Colon (tissue), 2 donors: ENCODE results near the gene AGBL3.
A peak's percentile ranks its signal among the peaks of the same experiment; 100 is the strongest.

ENCODE experiments used
- FAIRE-seq: peaks from 2 replicates; lab custom pipeline; 2012; peaks lifted over from hg19 to GRCh38; lab: Jason Lieb, UNC
- donor health status: control.
- donor health status: control.

Gene AGBL3

GRCh38 chr7:135147899-135148721 is 161.8 kb downstream of the AGBL3 start, which contains the start of gene TMEM140:
TSS of gene TMEM140 (plus strand) at chr7:135148072. CDS start at chr7:135164442, 16,370 bp downstream.
- peak; percentile 82 for FAIRE-seq

GRCh38 chr7:135150072-135150782 is 163.9 kb downstream of the AGBL3 start:
- FAIRE-seq, result no peak

GRCh38 chr7:135151132-135151531 is 164.8 kb downstream of the AGBL3 start:
- no peak for FAIRE-seq

GRCh38 chr7:135151533-135151932 is 165.2 kb downstream of the AGBL3 start:
- no peak for FAIRE-seq

DNA sequence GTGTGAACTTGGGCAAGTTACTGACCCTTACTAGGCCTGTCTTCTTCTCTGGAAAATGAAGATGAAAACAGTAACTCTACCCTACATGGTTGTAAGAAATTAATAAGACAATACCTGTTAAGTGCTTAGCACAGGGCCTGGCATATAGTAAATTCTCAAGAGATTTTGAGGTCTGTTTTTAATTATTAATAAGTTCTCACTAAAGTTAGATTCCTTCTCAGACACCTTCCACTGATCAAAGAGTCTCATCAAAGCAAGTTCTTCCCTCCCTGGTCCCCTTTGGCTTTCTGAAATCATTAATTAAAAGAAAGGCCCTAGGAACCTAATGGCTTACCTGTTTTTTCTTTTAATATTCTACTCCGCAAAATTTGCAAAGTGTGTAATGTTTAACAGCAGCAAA is 166.1 kb downstream of the AGBL3 start:
- FAIRE-seq, result no peak

DNA sequence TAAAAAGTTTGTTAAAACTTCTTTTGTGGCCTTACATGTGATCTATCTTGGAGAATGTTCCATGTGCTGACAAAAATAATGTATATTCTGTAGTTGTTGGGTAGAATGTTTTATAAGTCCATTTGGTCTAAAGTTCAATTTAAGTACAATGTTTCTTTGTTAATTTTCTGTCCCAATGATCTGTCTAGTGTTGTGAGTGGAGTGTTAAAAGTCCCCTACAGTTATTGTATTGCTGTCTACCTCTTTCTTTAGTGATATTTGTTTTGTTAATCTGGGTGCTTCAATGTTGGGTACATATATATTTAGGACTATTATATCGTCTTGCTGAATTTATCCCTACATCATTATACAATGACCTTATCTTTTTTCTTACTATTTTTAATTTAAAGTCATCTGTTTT is 168.4 kb downstream of the AGBL3 start:
- FAIRE-seq, result no peak

GRCh38 chr7:135156290-135156689 is 170.0 kb downstream of the AGBL3 start:
- no peak for FAIRE-seq

- FAIRE-seq, result no peak
Measured at GRCh38 chr7:135158141-135158655, 171.9 kb downstream of the AGBL3 start.

DNA sequence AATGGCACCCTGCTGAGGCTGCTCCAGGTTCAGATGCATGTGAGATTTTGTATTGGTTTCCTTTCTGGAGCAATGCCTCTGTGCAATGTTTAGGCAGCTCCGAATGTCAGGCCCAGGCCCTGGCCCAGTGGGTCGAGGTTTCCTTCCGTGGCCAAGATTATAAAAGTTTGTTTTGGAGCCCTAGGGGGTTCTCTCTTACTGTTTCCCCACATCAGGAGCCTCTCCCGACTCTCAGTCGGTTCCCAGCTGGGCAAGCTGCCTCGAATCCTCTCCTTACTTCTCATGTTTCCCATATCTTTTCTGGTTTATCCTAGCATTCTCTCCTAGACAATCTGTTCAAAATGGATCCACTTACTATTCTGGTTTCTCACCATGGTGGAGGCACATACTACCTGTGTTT is 172.6 kb downstream of the AGBL3 start:
- no peak for FAIRE-seq

DNA sequence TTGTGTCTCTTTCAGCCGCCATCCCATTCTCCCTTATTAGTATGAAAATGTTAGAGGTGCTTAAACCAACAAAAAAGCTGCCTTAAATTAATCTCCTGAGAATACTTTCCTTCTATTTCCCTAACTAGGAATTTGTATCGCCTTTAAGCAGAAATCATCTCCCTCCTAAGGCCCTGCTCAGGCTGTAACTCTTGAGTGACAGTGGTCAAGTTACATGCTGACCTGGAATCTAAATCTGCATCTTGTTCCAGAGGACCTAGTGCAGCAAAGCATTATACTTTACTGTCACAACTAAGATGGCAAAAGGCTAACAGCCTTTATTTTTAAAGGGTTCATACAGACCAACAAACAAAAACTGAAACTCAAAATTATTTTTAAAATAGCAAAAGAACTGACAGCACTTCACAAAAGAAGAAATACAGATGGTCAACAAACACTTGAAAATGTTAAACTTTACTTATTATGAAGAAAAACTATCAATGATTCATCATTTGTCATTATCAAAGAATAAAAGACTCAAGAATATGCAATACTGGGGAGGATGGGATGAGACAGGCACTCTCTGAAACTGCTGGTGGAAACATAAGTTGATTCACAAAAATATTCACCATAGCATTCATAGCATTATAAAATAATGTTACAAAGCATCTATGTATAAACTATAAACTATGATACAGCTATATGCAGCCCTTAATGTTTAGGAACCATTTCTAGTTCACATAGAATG is 173.2 kb downstream of the AGBL3 start:
- FAIRE-seq, result no peak

DNA sequence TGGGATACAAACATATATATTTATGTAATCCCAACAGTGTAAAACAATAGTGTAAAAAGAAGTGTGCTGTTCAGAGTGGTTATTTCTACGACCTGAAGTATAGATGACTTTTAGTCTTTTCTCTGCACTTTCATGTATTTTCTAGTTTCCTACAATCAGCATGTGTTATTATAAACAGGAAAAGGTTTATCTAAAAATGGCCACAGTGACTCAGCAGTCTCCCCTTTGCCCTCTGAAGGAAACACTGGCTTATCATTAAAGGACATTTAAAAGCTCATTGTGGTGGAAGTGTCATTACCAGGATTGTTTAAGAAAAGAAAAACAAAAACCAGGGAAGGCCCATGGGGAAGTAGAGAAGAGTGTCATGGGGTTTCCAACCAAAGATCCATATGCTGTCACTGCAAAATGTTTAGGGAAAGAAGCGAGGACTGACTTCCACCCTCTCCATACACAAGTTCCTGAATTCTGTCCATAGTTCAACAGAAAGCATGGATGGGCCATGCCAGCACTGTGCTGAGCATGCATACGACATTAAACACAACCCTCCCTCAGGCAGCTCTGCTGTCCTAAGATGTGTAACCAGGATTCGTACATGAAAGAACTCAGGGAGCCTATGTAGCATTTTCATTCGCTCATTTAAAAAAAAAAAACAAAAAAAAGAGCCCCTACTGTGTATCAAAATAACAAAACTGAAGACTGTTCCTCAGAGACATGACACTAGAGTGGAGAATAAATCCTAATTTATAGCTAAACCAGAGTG is 174.0 kb downstream of the AGBL3 start:
- FAIRE-seq, result no peak

DNA sequence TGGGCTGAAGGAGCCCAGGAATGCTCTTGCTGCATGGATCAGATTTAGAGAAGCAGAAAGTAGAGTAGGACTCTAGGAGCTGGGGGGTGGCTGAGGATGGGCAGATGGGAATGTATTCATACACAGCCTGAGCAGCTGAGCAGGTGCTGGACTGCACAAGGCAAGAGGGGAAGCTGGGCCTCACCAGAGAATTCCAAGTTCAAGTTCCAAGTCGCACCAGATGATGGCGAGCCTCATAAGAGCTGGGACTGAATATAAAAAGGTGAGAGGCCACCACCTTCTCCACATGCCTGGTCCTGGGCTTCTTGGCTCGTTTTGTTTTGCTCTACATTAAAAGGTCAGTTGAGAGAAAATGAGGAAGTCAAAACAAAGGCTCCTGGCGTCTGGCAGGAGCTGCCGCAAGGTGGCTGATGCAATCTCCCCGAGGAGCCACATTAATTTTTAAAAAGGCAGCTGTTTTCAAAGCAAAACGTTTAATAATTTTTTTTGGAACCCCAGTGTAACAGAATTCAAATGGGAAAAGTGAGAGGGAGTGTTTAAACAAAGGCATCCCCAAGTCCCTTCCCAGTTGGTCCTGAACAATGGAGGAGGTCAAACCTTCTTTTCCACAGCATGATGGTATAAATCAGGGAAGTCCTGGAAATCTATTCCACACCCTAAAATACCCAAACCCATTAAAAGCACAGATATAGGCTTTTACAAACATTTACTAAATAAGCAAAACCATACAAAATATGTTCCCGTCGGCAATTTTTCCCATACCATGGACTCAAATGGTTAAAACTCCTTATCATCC is 174.7 kb downstream of the AGBL3 start:
- no peak for FAIRE-seq

- FAIRE-seq, result no peak
Measured at GRCh38 chr7:135161669-135162068, 175.4 kb downstream of the AGBL3 start.

DNA sequence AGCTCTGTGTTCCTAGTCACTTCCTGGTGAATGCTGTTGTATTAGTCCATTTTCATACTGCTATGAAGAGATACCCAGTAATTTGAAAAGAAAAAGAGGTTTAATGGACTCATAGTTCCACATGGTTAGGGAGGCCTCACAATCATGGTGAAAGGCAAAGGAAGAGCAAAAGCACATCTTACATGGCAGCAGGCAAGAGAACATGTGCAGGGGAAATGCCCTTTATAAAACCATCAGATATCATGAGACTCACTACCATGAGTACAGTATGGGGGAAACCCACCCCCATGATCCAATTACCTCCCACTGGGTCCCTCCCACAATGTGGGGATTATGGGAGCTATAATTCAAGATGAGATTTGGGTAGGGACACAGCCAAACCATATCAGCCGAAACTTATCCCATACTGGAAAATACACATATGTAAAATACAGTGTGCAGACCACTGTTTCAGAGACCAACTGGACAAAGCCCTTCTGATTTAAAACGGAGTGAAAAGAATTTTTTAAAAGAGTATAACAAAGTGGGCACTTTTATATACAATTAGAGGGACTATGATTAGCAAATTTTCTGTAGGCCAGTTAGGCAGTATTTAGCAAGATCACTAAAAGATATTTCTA is 176.2 kb downstream of the AGBL3 start:
- FAIRE-seq, result no peak

- FAIRE-seq, result no peak
Measured at GRCh38 chr7:135164357-135165061, 178.2 kb downstream of the AGBL3 start.

DNA sequence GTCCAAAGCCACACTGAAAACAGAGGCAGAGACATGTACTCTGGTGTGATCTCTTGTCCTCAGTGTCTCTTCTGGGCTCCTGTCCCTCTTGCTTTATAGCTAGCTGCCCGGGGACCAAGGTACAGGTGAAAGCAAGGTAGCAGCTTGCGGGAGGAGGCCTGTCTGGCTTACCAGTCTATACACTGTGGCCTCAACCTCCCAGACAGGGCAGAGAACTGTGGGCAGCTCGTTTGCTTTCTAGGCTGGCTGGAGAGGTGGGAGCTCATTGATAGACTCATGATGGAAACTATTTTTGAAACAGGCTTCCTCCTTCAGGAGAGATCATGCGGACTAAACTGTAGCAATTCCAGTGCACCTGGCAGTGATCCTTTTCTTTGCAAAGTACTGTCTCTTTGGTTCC is 179.6 kb downstream of the AGBL3 start:
- FAIRE-seq, result no peak

DNA sequence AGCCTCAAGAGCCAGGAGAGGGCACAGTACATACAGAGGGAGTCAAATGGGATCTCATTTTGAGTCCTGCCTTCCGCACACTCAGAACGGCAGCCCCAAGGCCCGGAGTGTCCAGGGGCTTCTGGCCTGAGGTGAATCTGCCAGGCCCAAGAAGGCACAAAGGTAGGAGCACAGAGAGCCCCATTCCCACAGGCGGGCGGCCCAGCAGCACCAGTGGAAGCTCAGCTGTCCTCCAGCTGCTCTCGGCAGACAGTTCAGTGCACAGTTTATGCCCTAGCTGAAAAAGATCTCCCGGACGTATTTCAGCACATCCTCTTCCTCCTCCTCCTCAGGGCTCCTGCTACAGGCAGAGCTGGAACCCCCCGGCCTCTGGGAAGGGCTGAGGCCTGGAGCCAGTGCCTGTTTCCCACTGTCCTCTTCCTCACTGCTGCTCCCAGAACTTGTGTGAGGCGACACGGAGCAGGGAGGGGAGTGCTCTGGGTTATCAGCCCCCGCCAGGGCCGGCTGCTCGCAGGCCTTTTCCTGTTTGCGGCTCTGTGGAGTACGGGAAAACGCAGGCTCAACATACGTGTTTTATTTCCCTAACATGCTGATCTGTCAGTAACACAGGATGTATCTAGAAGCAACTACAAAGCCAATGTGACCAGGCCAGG is 180.2 kb downstream of the AGBL3 start:
- FAIRE-seq, result no peak

DNA sequence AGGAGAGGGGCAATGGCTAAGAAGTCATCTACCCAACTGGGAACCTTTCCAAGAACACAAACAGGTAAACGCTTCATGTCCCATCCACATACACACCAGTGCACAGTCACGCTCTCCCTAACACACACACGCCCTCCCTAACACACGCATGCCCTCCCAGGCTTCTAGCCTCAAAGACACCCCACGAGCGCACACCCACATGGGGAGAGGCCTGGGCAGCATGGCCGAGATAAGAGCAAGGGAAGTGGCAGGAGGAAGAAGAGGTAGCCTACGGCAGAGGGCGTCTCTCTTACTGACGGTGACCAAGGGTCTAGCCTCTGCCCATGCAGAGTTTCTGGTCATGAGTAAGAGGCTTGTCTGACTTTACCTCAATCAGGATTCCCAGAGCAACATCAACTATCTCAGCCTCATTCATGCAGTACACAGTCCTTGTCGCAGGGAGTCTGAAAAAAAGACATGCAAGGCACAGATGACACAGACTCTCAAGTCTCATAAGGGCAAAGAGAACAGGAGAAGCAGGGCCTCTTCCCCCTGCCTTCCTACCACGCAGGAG is 181.1 kb downstream of the AGBL3 start:
- FAIRE-seq, result no peak

- no peak for FAIRE-seq
Measured at GRCh38 chr7:135168001-135168400, 181.7 kb downstream of the AGBL3 start.
